HG03575 (cell line): ENCODE data around the gene TTC21A.
A peak's percentile ranks its signal among the peaks of the same experiment; 100 is the strongest.
"Not testable (repeated sequence)": the region's sequence is repeated elsewhere in the genome, so short reads cannot be mapped to it uniquely, and the experiment has no call there.

ENCODE experiments used
- ATAC-seq: cut with Tn5 transposase; IDR thresholded peaks from one replicate; pipeline ENCODE4 v1.9.1; 2021; ENCODE audit not compliant: unreplicated experiment, insufficient number of reproducible peaks, low FRiP score; ENCODE audit errors: extremely low read depth

Gene TTC21A

GRCh38 chr3:39107388-39108199, at the start of gene TTC21A, which contains the start of gene GORASP1:
Gene TTC21A, plus strand, starts transcription at chr3:39107680. Its CDS starts 158 bp downstream, at chr3:39107838.
Gene GORASP1, minus strand, starts transcription at chr3:39107627. Its CDS starts 86 bp downstream, at chr3:39107541.
- ATAC-seq = no peak

GRCh38 chr3:39061228-39061627, 46.3 kb upstream of the TTC21A start:
- ATAC-seq = not testable (repeated sequence)

- ATAC-seq = no peak
Measured at GRCh38 chr3:39062180-39062579, 45.3 kb upstream of the TTC21A start.

GRCh38 chr3:39063143-39063542, 44.3 kb upstream of the TTC21A start:
- no peak for ATAC-seq

GRCh38 chr3:39064646-39065045, 42.8 kb upstream of the TTC21A start:
- ATAC-seq = no peak

- ATAC-seq = peak; percentile 89
Measured at GRCh38 chr3:39065197-39065596, 42.3 kb upstream of the TTC21A start.

GRCh38 chr3:39067286-39067685, 40.2 kb upstream of the TTC21A start:
- ATAC-seq = no peak

- no peak for ATAC-seq
Measured at GRCh38 chr3:39068556-39068955, 38.9 kb upstream of the TTC21A start.

- no peak for ATAC-seq
Measured at GRCh38 chr3:39075910-39076309, 31.6 kb upstream of the TTC21A start.

- no peak for ATAC-seq
Measured at GRCh38 chr3:39079530-39079929, 27.9 kb upstream of the TTC21A start.

GRCh38 chr3:39080026-39080425, 27.5 kb upstream of the TTC21A start:
- no peak for ATAC-seq

- ATAC-seq = no peak
Measured at GRCh38 chr3:39082666-39083313, 24.7 kb upstream of the TTC21A start.

GRCh38 chr3:39086144-39086543, 21.3 kb upstream of the TTC21A start:
- ATAC-seq = no peak

- ATAC-seq = no peak
Measured at GRCh38 chr3:39088456-39088855, 19.0 kb upstream of the TTC21A start.

- no peak for ATAC-seq
Measured at GRCh38 chr3:39088889-39089288, 18.6 kb upstream of the TTC21A start.

- ATAC-seq = no peak
Measured at GRCh38 chr3:39090922-39091321, 16.6 kb upstream of the TTC21A start.

- no peak for ATAC-seq
Measured at GRCh38 chr3:39094851-39095677, 12.4 kb upstream of the TTC21A start.

- no peak for ATAC-seq
Measured at GRCh38 chr3:39095778-39096177, 11.7 kb upstream of the TTC21A start.

GRCh38 chr3:39096775-39097174, 10.7 kb upstream of the TTC21A start:
- no peak for ATAC-seq
